ENCODE data around the gene NTN5.

NTN5 gene

GRCh38 chr19:48627865-48628314, 44.9 kb downstream of the NTN5 start:
- peaks cover 56% of the 10 kb centered on the region for H3K4me1 Mint-ChIP-seq (ENCODE audit: low read depth)
- no peak overlapping the region for H3K4me3 Mint-ChIP-seq
- peaks cover 22% of the 10 kb centered on the region for H3K36me3 Mint-ChIP-seq (ENCODE audit: low read depth)
- H3K27me3 Mint-ChIP-seq = no peaks in the 10 kb centered on the region
- H3K27ac Mint-ChIP-seq = no peak overlapping the region
- no peaks in the 10 kb centered on the region for H3K9me3 Mint-ChIP-seq

- Mint-ChIP-seq H3K27me3 (no peaks in the 10 kb centered on the region), H3K9me3 (no peaks in the 10 kb centered on the region), H3K4me3 (no peak overlapping the region), H3K4me1 (ENCODE audit: low read depth) (peaks cover 55% of the 10 kb centered on the region), H3K36me3 (ENCODE audit: low read depth) (peaks cover 26% of the 10 kb centered on the region), H3K27ac (peak overlapping the region; percentile 37)
These were observed 45.5 kb downstream of the NTN5 start for GRCh38 chr19:48627201-48627864.

- Mint-ChIP-seq H3K4me1 (ENCODE audit: low read depth) (peaks cover 58% of the 10 kb centered on the region), H3K4me3 (no peak overlapping the region), H3K36me3 (ENCODE audit: low read depth) (peaks cover 34% of the 10 kb centered on the region), H3K27ac (no peak overlapping the region), H3K27me3 (no peaks in the 10 kb centered on the region), H3K9me3 (no peaks in the 10 kb centered on the region)
These were observed 46.9 kb downstream of the NTN5 start for GRCh38 chr19:48625891-48626327.

GRCh38 chr19:48624791-48625723, 47.8 kb downstream of the NTN5 start:
- H3K27ac Mint-ChIP-seq = no peak overlapping the region
- peaks cover 55% of the 10 kb centered on the region for H3K4me1 Mint-ChIP-seq (ENCODE audit: low read depth)
- peak overlapping the region; percentile 86 for H3K4me3 Mint-ChIP-seq
- H3K36me3 Mint-ChIP-seq (ENCODE audit: low read depth) = peaks cover 30% of the 10 kb centered on the region
- H3K27me3 Mint-ChIP-seq = no peaks in the 10 kb centered on the region
- no peaks in the 10 kb centered on the region for H3K9me3 Mint-ChIP-seq

- Mint-ChIP-seq H3K27me3 (no peaks in the 10 kb centered on the region), H3K36me3 (ENCODE audit: low read depth) (peaks cover 37% of the 10 kb centered on the region), H3K9me3 (no peaks in the 10 kb centered on the region), H3K27ac (peak overlapping the region; percentile 95), H3K4me1 (ENCODE audit: low read depth) (peaks cover 61% of the 10 kb centered on the region), H3K4me3 (peak overlapping the region; percentile 86)
These were observed 48.7 kb downstream of the NTN5 start for GRCh38 chr19:48624067-48624594.

GRCh38 chr19:48623556-48624066, 49.2 kb downstream of the NTN5 start:
- Mint-ChIP-seq H3K4me1 (ENCODE audit: low read depth) (peaks cover 63% of the 10 kb centered on the region), H3K4me3 (peak overlapping the region; percentile 86), H3K27ac (peak overlapping the region; percentile 95), H3K27me3 (no peaks in the 10 kb centered on the region), H3K36me3 (ENCODE audit: low read depth) (peaks cover 42% of the 10 kb centered on the region), H3K9me3 (no peaks in the 10 kb centered on the region)

GRCh38 chr19:48619692-48620585, 52.9 kb downstream of the NTN5 start:
- peak overlapping the region; percentile 97 for H3K4me3 Mint-ChIP-seq
- H3K27ac Mint-ChIP-seq = peak overlapping the region; percentile 100
- H3K9me3 Mint-ChIP-seq = no peaks in the 10 kb centered on the region
- no peaks in the 10 kb centered on the region for H3K27me3 Mint-ChIP-seq
- H3K36me3 Mint-ChIP-seq (ENCODE audit: low read depth) = peaks cover 68% of the 10 kb centered on the region
- peaks cover 73% of the 10 kb centered on the region for H3K4me1 Mint-ChIP-seq (ENCODE audit: low read depth)

GRCh38 chr19:48618916-48619691, 53.7 kb downstream of the NTN5 start, which contains the start of the genes RPL18 and SPHK2:
Gene RPL18, minus strand, starts transcription at chr19:48619178. Its CDS starts 35 bp downstream, at chr19:48619143.
Gene SPHK2, plus strand, starts transcription at chr19:48619506. Its CDS starts 1,009 bp downstream, at chr19:48620515.
- H3K27me3 Mint-ChIP-seq = no peaks in the 10 kb centered on the region
- peaks cover 72% of the 10 kb centered on the region for H3K36me3 Mint-ChIP-seq (ENCODE audit: low read depth)
- H3K4me3 Mint-ChIP-seq = peak within 1 kb of the TSS; percentile 97
- H3K9me3 Mint-ChIP-seq = no peaks in the 10 kb centered on the region
- H3K4me1 Mint-ChIP-seq (ENCODE audit: low read depth) = peaks cover 65% of the 10 kb centered on the region
- peak within 1 kb of the TSS; percentile 100 for H3K27ac Mint-ChIP-seq

GRCh38 chr19:48618278-48618915, 54.4 kb downstream of the NTN5 start:
- peaks cover 72% of the 10 kb centered on the region for H3K36me3 Mint-ChIP-seq (ENCODE audit: low read depth)
- peak overlapping the region; percentile 100 for H3K27ac Mint-ChIP-seq

GRCh38 chr19:48617146-48617937, 55.5 kb downstream of the NTN5 start:
- Mint-ChIP-seq H3K27me3 (no peaks in the 10 kb centered on the region), H3K36me3 (ENCODE audit: low read depth) (peaks cover 65% of the 10 kb centered on the region), H3K27ac (peak overlapping the region; percentile 100), H3K9me3 (no peaks in the 10 kb centered on the region), H3K4me1 (ENCODE audit: low read depth) (peaks cover 50% of the 10 kb centered on the region), H3K4me3 (peak overlapping the region; percentile 97)

More at GRCh38 chr19:48618278-48618915, 54.4 kb downstream of the NTN5 start:
- H3K4me1 Mint-ChIP-seq (ENCODE audit: low read depth) = peaks cover 59% of the 10 kb centered on the region
- peak overlapping the region; percentile 97 for H3K4me3 Mint-ChIP-seq
- H3K9me3 Mint-ChIP-seq = no peaks in the 10 kb centered on the region
- H3K27me3 Mint-ChIP-seq = no peaks in the 10 kb centered on the region

GRCh38 chr19:48616491-48617056, 56.2 kb downstream of the NTN5 start:
- H3K27me3 Mint-ChIP-seq = no peaks in the 10 kb centered on the region
- peaks cover 61% of the 10 kb centered on the region for H3K36me3 Mint-ChIP-seq (ENCODE audit: low read depth)
- peak overlapping the region; percentile 97 for H3K4me3 Mint-ChIP-seq
- peaks cover 46% of the 10 kb centered on the region for H3K4me1 Mint-ChIP-seq (ENCODE audit: low read depth)
- H3K27ac Mint-ChIP-seq = peak overlapping the region; percentile 100
- H3K9me3 Mint-ChIP-seq = no peaks in the 10 kb centered on the region

GRCh38 chr19:48616041-48616436, 56.8 kb downstream of the NTN5 start:
- H3K27ac Mint-ChIP-seq = peak overlapping the region; percentile 82
- peaks cover 57% of the 10 kb centered on the region for H3K36me3 Mint-ChIP-seq (ENCODE audit: low read depth)
- H3K27me3 Mint-ChIP-seq = no peaks in the 10 kb centered on the region
- peak overlapping the region; percentile 97 for H3K4me3 Mint-ChIP-seq
- H3K4me1 Mint-ChIP-seq (ENCODE audit: low read depth) = peaks cover 42% of the 10 kb centered on the region
- H3K9me3 Mint-ChIP-seq = no peaks in the 10 kb centered on the region
